ENCODE measurements around the gene ZNF672. TPM values are rescaled to one million over a fixed set of nuclear protein-coding genes. Genes with fewer than 3 reads are reported as not detected.
"Not testable (repeated sequence)": the region's sequence is repeated elsewhere in the genome, so short reads cannot be mapped to it uniquely, and the experiment has no call there.

Gene ZNF672
- total and polyA plus RNA-seq, 2 of the 13 experiments (the other 11 are each of a cell fraction or from before 2014, with no cell fraction given), result 17.2 to 22.9 TPM

GRCh38 chr1:248881261-248881660, 43.2 kb downstream of the ZNF672 start:
- no TSS peak for BruUV-seq (replicated peaks)
- intact Hi-C loops (cut with micrococcal nuclease; ENCODE audit: unreplicated experiment) (no loop called here), in situ Hi-C loops (cut with HindIII; ENCODE audit: extremely low pct_ligation_motif_present, low pct_unique_long_range_greater_than_20kb) (no loop called here)
- Histone ChIP-seq H3K9me3 (ENCODE audit: low read length) (no peaks in the 10 kb centered on the region), H2AFZ (ENCODE audit: low read length) (no peak overlapping the region), H3K4me1 (ENCODE audit: insufficient read depth, low read length) (no peaks in the 10 kb centered on the region), H3K27ac (ENCODE audit: extremely low read length, insufficient read depth, low read length) (no peak overlapping the region), H4K20me1 (ENCODE audit: insufficient read depth, low read length) (no peaks in the 10 kb centered on the region), H3K9ac (ENCODE audit: insufficient read depth, low read depth, low read length) (no peak overlapping the region), H3K36me3 (replicated peaks in 1 of 2; ENCODE audit: control insufficient read depth in 1 of 2, insufficient read depth in 2 of 2, low read length in 2 of 2) (no peaks in the 10 kb centered on the region), H3K4me2 (ENCODE audit: low read depth, low read length) (no peak overlapping the region), H3K79me2 (ENCODE audit: insufficient read depth, low read length) (no peaks in the 10 kb centered on the region), H3K4me3 (replicated peaks in 1 of 3; ENCODE audit: insufficient read depth in 1 of 3, low read depth in 2 of 3, low read length in 3 of 3) (no peak overlapping the region), H3K27me3 (ENCODE audit: control insufficient read depth in 1 of 2, insufficient read depth in 2 of 2, low read length in 2 of 2) (no peaks in the 10 kb centered on the region)
- TF ChIP-seq ZNF574 (CRISPR knock-in tag; IDR thresholded peaks at IDR 0.05) (no peak), ZNF350 (CRISPR knock-in tag; IDR thresholded peaks at IDR 0.05; ENCODE audit: borderline replicate concordance, low read depth) (no peak), ZNF121 (CRISPR knock-in tag; IDR thresholded peaks at IDR 0.05) (no peak), TEAD3 (CRISPR knock-in tag; optimal IDR thresholded peaks at IDR 0.05; ENCODE audit: borderline replicate concordance) (no peak)
- ATAC-seq (no peak), FAIRE-seq (no peak), DNase-seq (ENCODE audit: low spot score) (no peak)
- POLR2A ChIA-PET, result no interaction called here
- 92% methylated on average over 1 of the region's 1 CpG for WGBS (ENCODE audit: low lambda C conversion rate)
- CTCF ChIA-PET (ENCODE audit: low intra/inter-chr PET ratio, low total read pairs), result no interaction called here

- H3K27me3 ChIP-seq (ENCODE audit: control insufficient read depth in 1 of 2, insufficient read depth in 2 of 2, low read length in 2 of 2), result not testable (repeated sequence)
Measured at GRCh38 chr1:248882427-248882826, 44.4 kb downstream of the ZNF672 start.

More at GRCh38 chr1:248882427-248882826, 44.4 kb downstream of the ZNF672 start:
- BruUV-seq (replicated peaks); POLR2A ChIA-PET; H3K4me2 ChIP-seq (ENCODE audit: low read depth, low read length); FAIRE-seq; ATAC-seq; H2AFZ ChIP-seq (ENCODE audit: low read length); H3K4me3 ChIP-seq (replicated peaks in 1 of 3; ENCODE audit: insufficient read depth in 1 of 3, low read depth in 2 of 3, low read length in 3 of 3); intact Hi-C loops (cut with micrococcal nuclease; ENCODE audit: unreplicated experiment); DNase-seq (ENCODE audit: low spot score); H4K20me1 ChIP-seq (ENCODE audit: insufficient read depth, low read length); H3K4me1 ChIP-seq (ENCODE audit: insufficient read depth, low read length); in situ Hi-C loops (cut with HindIII; ENCODE audit: extremely low pct_ligation_motif_present, low pct_unique_long_range_greater_than_20kb); H3K79me2 ChIP-seq (ENCODE audit: insufficient read depth, low read length); H3K9ac ChIP-seq (ENCODE audit: insufficient read depth, low read depth, low read length); H3K9me3 ChIP-seq (ENCODE audit: low read length); H3K27ac ChIP-seq (ENCODE audit: extremely low read length, insufficient read depth, low read length); H3K36me3 ChIP-seq (replicated peaks in 1 of 2; ENCODE audit: control insufficient read depth in 1 of 2, insufficient read depth in 2 of 2, low read length in 2 of 2); CTCF ChIA-PET (ENCODE audit: low intra/inter-chr PET ratio, low total read pairs): not testable (repeated sequence)
- 16% methylated on average over 7 of the region's 7 CpGs for WGBS (ENCODE audit: low lambda C conversion rate)

All from HepG2 (cell line).